HG03097 (cell line): ENCODE results near the gene LSG1.
"Not testable (repeated sequence)": the region's sequence is repeated elsewhere in the genome, so short reads cannot be mapped to it uniquely, and the experiment has no call there.

Source experiments
- ATAC-seq: cut with Tn5 transposase; IDR thresholded peaks from one replicate; pipeline ENCODE4 v1.9.1; 2021; ENCODE audit not compliant: unreplicated experiment, low FRiP score

Gene LSG1

DNA sequence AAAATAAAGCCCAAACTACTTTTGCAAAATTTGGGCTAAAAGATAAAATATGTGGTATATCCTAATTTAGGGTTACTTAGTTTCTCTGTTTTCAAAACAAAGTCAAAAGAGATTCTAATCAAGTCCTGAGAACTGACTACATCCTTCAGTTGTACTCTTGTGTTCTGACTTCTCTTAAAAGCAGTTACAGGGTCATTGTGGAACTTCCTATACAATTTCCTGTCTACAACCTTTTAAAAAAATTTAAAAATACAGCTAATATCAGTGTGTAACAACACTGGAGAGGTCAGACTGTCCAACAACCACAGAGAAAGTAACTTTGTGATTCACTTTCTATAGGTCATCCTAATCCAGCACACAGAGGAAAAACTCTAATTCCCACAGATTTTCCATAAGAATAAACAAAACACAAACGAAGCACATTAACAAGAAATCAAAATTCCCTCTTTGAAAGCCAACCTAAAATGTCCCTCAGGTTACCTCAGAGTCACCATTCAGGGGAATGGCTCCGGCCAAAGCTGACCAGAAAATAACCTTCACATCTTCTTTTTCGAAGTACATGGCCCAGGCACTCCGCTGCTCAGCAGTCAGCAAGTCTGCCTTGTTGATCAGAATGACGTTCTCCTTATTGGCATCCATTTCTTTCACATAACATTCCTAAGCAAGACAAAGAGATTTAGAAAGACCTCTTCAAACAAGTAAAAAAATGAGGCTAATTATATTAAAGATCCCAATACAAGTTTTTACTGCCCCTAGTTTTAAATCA lies 13.3 kb downstream of the LSG1 start:
- ATAC-seq = no peak

DNA sequence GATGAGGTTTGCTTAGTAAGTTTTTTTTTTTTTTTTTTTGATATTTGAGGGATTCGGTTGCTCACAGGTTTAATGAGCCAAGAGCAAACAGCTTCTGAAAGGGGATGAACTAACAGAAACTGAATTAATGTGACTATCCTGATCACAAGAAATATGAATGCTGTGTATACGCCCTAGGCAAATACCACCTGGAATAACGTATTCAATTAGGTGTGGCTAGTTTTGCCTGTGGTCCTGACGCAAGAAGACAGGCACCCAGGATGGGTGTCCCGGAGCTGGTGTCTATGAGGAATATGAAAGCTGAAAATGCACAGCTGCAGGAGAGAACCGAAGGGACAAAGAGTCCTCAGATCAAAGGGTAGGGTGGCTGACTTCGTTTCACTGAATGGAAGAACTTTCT lies 14.6 kb downstream of the LSG1 start:
- no peak for ATAC-seq

DNA sequence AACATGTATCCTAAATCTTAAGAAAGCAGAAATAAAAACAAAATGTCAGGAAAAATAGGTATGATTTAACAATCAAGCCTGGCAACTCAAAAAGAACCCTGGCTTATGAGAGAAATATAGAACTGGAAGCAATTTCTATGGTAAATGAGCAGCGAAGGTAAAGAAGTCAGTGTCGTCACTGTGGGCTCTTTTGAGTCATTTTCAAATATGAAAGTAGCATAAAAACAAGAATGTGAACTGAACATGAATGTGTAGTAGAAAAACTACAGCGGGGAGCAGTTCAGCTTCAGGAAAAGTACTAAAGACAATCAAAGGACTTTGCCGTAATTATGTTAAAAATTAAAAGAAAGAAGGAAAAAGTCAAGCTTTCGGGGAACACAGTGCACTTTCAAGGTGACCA lies 17.5 kb downstream of the LSG1 start:
- ATAC-seq = peak; percentile 76

DNA sequence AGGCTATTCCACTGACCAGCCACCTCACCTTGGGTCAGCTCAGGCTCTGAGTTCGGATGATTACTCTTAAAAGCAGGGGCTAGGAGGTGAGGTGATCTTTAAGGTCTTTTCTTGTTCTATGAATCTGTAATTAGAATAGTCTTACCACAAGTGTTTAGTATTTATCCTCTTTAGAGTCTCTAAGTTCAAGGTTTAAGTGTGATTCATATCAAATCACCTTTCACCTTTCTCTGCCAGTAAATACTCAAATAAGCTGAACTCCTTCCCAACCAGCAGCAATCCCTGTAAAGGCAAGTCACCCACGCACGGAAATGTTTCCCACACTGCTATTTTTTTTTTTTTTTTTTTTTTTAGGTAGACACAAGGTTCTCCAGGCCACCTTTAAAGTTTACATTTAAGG lies 24.2 kb downstream of the LSG1 start:
- no peak for ATAC-seq

DNA sequence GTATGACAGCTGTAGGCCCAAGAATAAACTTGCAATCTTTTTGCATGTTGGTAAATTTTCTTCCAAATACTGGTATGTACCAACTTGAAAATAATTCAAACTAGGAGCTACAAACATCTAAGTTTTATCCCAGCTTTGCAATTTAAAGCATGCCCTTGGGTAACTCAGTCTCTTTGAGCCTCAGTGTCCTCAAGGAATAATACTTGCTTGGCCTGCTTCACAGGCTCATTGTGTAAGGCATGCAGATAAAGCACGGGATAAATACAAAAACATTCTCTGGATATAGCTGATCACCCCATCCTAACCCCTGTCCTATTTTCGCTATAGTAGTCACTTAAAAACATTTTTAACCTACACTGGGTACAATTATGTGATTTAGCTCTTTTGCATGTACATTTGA lies 29.2 kb downstream of the LSG1 start:
- no peak for ATAC-seq

DNA sequence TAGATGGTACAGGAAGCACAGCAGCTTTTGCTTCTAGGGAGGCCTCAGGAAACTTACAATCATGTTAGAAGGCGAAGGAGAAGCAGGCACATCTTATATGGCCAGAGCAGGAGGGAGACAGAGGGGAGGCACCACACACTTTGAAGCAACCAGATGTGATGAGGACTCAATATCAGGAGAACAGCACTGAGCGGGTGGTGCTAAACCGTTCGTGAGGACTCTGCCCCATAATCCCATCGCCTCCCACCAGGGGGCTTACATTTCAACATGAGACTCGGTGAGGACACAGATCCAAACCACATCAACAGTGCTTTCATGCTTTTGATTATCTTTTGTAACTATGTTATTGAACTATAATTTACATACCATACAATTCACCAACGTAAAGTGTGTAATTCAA lies 31.2 kb downstream of the LSG1 start:
- no peak for ATAC-seq

DNA sequence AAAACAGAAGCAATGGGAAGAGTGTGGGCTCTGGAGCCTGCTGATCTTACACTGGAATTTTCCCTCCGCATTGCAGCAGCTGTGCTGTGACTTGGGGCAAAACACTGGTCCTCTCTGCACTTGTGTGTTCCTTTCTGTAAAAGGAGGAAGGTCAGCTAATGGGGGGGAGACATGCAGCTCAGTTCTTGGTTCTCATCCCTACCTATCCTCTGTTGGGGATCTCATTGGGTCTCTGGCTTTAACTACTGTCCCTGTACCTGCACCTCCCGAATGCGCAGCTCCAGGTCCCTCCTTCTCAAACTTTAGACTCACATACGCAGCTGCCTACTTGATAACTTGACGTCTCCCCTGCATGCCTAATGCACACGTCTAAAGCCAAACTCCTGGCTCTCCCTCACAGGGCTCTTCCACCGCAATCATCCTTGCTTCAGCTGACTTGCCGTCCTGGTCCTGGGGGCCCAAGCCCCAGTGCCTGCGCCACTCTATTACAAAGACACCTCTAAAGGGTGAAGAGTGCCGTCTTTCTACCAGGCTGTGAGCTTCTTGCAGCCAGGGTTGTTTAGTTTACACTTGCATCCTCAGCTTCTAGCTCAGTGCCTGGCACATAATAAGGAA lies 32.9 kb downstream of the LSG1 start:
- ATAC-seq = no peak

DNA sequence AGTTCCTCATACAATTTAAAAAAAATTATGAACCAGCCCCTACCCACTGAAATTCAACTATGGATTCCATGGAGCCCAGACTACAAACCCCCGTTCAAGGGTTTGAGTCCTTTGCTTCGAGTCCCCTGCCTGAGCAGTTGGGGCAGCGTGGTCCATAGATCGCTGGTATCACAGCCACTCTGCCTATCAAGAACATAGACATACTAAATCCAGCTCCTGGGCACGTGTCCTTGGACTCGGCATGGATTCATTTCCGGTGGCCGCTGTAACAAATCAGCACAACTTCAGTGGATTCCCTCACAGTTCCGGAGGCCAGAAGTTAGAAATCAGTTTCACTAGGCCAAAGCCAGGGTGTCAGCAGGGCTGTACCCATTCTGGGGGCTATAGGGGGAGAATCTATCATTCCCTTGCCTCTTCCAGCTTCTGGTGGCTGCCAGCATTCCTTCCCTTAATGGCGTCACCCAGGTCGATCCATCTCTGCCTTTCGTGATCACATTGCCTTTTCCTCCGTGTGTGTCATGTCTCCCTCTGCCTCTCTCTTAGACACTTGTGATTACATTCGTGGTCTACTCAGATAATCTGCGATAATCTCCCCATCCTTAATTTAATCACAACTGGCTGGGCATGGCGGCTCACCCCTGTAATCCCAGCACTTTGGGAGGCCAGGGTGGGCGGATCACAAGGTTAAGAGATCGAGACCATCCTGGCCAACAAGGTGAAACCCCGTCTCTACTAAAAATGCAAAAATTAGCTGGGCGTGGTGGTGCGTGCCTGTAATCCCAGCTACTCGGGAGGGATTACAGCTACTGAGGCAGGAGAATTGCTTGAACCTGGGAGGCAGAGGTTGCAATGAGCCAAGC lies 34.2 kb downstream of the LSG1 start:
- no peak for ATAC-seq

DNA sequence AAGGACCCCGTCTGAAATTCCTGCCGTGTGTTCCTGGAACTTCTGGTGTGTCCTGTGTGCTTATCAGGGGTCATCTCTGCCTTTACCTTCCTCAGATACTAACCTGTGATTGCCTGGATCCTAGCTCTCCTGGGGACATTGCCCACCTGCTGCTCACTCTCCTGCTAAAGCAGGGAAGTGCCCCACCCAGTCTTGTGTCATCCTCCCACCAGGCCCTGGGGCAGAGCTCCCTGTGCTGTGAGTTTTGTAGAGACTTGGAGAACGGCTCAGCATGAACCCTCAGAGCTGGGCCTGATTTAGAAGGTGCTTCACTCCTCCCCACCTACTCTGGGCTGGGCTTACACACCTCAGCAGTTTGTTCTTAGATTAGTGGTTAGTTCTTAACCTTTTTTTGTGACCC lies 34.9 kb downstream of the LSG1 start:
- no peak for ATAC-seq

DNA sequence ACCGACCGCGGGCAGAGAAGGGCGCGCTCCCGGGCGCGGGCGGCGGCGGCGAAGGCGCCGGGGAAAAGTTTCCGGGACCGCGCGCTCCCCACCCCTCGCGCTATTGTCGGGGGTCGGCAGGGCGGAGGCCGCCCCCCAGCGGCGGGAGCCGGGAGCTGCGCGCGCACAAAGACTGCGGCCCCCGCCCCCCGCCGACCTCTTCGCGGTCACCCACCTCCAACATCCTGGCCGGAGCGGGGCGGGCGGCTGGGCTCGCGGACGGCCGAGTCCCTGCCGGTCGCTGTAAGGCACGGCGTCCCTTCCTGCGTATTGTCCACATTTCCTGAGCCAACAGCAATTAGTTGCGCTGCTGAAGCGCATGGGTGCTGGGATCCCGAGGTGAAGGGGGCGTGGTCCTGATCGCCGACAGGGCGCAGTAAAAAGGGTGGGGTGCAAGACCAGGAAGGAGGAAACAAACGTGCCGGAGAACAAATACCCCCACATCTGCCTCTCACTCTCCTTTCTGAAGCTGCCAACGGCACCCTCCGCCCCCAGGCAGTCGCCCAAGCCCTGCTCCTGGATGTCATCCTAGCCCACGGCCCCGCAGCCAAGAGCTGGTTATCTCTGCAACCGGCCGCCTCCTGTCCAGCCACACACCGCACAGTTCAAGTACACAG lies 38.5 kb downstream of the LSG1 start, which contains the start of gene TMEM44:
Gene TMEM44 (minus strand): TSS at position 71 of the 656 bp plus-strand sequence. CDS start 204 bp downstream, outside the sequence.
- ATAC-seq = peak; percentile 86

DNA sequence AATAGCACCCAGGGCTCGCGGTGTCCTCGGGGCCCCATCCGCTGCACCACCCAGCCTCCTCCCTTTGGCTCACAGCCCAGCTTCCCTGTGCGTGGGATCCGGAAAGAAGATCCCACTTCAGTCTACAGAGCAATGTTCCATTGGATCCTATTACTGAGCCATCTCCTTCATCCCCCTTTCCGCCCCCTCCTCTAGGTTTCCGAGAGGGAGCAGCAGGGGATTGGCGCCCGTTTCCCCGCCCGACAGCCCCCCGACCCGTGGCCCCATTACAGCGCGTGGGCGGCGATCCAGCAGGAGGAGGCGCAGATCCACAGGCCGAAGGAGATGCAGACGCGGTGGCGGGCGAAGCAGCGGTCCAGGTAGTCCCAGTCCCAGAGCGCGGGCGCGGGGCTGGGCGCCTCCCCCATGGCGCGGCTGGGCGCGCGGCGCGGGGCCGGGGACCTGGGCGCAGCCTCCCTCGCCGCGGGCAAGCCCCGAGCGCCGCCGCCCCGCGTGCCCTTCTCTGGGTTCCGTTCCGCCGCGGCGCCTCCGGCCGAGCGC lies 39.1 kb downstream of the LSG1 start:
- no peak for ATAC-seq

DNA sequence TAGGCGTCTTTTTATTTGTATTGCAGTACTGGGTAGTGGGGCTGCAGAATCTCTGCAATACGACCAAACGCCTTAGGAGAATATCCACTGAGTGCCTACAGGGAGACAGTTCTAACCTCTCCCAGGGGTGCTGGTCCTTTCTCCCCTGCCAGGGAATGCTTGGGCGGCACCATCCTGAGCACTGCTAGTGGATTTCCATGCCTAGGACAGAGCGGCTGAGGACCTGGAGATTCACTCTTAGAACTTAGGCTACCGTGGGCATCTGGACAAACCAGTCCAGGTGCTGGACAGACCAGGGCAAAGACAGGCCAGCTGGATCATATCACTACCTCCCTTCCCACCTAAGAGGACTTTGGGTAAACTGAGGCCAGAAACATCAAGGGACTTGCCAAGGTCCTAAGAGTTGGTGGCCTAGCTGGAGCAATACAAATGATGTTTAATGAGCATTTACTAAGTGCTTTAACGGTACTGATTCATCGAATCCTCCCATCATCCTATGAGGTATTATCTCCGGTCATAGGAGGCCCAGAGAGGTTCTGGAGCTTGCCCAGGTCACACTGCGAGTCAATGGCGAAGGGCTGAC lies 39.7 kb downstream of the LSG1 start:
- ATAC-seq = no peak

DNA sequence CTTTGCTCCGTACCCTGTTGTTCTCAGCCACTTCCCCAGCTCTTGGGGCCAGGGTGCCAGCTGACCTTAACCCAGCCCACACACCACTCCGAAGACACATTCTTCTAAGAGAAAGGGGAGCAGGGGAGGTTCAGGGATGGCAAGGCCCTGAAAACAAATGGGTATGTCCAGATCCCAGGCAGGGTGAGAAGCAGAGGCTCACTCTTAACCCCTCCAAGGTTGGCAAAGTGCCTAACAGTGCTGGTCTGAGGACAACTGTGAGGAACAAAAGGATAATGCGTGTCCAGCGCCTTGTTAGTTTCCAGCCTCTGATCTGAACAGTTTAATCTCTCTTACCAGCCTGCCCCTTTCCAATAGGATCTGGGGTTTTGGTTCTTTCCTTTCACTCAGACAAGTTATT lies 40.3 kb downstream of the LSG1 start:
- no peak for ATAC-seq

DNA sequence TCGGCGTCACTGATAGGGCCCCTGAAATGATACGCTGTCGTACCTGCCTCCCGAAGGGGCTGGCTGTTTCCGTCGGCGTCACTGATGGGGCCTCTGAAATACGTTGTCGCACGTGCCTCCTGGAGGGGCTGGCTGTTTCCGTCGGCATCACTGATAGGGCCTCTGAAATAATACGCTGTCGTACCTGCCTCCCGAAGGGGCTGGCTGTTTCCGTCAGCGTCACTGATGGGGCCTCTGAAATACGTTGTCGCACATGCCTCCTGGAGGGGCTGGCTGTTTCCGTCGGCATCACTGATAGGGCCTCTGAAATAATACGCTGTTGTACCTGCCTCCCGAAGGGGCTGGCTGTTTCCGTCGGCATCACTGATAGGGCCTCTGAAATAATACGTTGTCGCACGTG lies 41.3 kb downstream of the LSG1 start:
- ATAC-seq = not testable (repeated sequence)

DNA sequence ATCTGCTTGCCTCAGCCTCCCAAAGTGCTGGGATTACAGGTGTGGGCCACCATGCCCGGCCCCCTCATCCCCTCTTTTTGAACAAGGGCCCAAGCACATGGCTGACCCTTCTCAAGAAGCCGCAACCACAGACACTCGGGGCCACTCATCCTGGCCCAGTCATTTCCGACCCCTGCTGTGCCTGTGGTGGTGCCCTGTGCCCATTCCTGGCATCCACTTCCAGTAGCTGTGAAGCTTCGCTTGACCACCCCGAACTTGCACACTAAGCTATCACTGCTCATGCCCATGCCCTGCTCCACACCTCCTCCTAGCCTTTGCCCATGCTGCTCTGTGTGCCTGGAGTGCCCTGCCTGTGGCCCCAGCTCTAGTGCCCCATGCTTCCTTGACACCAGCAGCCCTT lies 47.0 kb downstream of the LSG1 start:
- no peak for ATAC-seq

DNA sequence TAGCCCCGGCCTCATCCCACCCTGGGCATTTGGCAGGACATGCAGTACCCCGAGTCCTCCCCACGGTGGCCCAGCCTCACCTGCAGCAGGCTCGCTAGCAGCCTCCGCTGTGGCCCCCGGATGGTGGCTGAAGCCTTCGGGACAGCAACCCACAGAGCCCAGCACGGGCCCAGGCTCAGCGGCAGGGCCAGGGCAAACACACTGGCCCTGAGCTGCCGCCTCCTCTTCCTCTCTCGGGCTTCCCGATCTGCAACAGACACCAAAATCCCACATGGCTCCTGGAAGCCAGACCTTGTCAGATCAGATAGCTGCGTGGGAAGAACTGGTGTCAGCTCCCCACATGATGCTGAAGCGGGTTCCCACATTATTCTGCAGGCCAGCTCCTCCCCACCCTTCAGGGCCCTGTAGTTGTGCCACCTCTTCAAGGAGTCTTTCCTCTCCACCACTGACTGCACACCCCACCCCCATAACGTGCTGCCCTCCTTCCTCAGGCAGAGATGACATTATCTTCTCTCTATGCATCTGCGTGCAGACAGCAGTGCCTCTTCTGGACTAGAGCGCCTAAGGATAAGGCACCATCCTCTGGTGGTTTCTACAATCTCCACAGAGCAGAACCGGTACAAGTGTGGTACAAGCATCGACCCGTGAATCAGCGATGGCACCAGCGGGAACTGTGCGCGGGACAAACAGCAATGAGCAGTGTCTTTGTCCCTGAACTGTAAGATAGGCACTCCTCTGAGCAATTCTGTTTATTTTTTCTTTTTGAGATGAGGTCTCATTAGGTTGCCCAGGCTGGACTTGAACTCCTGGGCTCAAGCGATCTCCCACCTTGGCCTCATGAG lies 48.3 kb downstream of the LSG1 start:
- no peak for ATAC-seq

DNA sequence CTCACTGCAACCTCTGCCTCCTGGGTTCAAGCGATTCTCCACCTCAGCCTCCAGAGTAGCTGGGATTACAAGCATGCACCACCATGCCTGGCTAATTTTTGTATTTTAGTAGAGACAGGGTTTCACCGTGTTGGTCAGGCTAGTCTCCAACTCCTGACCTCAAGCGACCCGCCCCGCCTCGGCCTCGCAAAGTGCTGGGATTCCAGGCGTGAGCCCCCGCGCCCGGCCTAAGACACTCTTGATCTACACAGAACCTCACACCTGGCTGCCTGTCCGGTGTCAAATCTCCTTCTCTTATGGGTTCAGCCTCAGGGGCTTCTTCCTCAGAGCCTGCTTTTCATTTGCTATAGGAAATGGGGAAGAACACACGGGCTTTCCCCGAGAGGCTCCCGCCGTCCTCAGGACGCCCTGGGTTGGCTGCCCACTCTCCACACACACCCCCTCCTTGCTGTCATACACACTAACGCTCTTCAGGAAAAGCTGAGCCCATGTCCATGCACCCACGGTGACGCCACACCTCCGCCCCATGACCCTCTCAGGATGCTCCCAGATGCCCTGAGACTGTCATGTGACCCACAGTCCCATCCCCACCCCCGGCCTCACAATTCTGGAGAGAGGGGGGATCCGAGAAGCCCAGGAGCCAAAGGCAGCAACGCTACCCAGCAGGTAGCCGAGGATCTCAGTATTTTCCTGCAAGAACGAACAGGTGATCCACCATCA lies 49.2 kb downstream of the LSG1 start:
- no peak for ATAC-seq

DNA sequence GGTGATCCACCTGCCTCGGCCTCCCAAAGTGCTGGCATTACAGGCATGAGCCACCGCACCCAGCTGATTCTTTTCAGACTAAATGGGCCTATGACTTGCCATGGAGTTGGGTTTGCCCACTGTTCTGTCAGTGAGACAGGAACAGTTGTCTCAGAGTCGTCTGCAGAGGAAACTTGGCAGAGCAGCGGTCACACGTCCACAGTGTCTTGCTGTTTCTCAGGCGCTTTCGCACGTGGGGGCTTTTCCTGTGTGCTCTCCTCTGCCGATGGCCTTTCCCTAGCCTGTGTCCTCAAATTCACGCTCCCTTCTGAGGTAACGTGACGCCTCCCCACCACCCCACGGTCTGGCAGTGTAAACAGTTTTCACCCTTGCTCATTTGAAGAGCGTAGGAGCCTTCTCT lies 50.0 kb downstream of the LSG1 start:
- ATAC-seq = no peak

DNA sequence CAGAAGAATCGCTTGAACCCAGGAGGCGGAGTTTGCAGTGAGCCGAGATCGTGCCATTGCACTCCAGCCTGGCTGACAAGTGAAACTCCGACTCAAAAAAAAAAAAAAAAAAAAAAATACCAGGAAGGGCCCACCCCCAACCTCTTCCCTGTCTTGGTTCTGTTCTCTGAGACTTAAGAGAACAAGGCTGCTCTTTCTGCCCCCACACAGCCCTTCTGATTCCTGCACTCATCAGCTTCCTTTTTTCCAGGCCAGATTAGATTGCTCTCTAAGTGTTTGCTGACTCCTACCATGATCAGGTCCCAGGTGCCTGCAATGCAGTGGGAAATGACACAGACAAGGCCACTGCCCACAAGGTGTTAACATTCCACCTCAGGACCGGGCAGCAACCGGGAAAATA lies 51.8 kb downstream of the LSG1 start:
- no peak for ATAC-seq
